HG03159 (cell line): ENCODE results near the gene EPHB1.

ENCODE experiments used
- ATAC-seq: cut with Tn5 transposase; IDR thresholded peaks from one replicate; pipeline ENCODE4 v1.9.1; 2021; ENCODE audit warnings: mild to moderate bottlenecking, moderate library complexity; ENCODE audit not compliant: unreplicated experiment

EPHB1 gene

DNA sequence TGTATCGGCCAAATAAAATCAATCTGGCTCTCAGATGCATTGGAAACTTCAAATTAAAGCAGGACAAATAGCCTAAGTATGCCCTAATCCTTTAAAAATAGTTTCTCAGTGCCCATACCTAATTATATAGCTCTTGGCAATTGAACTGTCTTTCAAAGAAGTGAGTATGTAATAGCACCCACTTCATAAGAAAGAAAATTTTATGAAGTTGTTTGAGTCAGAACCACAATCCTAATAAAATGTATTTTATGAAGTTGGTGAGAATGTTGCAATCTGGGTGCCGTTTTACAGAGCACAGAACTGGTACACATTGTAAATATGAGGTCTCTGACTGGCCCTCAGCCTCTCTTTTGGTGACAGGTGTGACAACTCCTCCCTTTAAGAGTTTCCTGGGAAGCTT lies 45.4 kb downstream of the EPHB1 start:
- ATAC-seq, result no peak

DNA sequence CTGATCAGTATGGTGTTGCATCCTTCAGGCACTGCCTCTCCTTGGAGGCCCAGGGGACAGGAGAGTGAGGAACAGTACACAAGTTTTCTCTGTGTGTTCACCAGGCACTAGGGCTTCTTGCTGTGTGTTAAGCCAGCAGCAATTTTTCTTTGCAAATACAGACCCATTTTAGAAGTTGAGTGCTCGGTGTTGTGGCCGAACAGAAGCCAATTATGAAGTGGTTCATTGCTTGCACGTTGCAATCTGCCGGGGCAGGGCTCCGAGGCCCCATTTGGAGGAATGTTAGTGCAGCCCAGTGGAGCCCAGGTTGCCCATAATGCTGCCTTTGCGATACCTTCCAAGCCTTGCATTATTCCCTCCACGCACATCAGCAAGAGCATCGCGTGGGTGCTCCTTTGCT lies 51.0 kb downstream of the EPHB1 start:
- ATAC-seq, result no peak

DNA sequence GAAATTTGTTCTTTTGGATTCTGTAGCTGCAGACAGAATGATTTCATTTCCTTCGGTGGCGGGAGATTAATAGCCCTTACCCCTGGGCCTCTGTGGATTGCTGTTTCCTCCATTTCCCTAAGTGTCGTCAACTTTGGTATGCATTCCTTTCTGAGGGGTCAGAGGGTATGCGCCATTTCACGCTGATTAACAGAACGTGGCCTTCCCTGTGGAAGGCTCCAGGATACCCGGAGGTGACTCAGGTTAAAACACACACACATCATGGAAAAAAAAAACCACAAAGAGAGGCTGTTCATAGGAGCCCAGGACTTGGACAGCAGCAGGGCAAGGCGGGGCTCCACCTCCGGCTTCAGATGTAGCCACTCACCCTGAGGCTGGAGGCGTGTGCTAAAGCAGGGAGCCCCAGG lies 51.9 kb downstream of the EPHB1 start:
- ATAC-seq, result no peak

DNA sequence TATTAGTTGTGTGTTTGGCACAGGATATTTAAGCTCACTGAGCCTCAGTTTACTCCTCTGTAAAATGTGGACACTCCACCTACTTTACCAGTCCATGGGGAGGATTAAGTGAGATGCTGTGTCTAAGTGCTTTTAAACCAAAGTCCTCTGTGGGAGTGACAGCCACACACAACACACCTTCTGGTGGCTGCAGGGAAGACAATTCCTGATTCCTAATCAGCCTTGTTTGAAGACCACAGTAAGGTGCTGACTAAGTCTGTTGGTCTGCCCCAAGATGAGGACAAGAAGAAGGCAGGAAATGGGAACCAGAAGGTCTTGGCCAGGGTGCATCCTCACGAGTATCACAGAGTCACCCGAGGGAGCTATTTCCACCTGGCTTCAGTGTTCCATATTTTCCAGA lies 52.3 kb downstream of the EPHB1 start:
- ATAC-seq, result no peak

DNA sequence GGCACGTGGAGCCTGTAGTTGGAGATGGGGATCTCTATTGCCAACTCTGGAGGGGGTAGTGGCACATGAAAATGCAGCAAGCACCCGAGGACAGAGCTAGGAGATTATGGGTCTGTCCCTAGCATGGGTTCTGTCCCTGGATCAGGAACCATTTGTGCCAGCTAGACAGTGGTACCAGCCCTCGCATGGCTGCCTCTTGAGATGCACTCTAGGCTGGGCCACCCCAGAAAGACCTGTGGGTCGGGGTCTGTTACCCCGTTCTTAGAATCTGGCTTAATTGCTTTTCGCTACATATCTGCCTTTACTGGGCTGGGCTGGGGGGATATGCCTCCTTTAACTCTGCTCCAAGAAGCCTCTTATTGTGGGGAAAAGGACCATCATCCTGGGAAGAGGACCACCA lies 54.5 kb downstream of the EPHB1 start:
- ATAC-seq, result no peak

DNA sequence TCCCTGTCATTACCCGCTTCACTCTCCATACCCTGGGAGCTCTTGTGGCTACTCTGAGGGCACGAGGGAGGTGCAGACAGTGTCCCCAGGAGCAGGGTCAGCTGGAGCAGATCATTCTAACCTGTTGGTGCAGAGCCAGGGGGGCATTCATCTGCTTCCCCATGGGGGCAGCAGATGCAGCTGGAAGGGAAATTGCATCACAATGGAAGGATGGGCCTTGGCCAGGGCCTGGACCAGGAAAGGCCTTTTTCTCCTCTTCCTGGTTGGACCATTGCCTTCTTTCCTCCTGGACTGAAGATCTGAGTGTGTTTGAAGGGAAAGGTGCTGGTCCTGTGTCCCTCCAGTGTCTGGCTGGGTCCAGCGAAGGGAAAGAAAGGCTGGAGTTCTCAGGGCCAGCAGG lies 55.7 kb downstream of the EPHB1 start:
- no peak for ATAC-seq

DNA sequence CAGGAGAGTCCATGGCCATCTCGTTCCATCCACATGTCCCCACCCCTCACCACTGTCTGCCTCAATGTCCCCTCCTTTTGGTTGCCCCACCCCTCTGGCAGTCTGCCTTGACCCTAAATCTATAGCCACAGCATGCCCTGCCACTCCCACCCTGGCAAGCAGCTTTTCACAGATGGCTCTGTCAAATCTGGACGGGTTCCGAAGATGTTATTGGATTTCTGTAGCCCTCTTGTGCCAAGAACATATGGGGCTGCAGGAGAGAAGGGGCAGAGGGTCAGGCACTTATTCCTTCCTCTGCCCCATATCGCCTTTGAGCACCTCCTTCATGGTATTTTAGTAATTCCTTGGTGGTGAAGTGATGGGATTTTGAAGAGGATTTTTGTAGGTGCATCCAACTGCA lies 57.1 kb downstream of the EPHB1 start:
- ATAC-seq, result no peak

DNA sequence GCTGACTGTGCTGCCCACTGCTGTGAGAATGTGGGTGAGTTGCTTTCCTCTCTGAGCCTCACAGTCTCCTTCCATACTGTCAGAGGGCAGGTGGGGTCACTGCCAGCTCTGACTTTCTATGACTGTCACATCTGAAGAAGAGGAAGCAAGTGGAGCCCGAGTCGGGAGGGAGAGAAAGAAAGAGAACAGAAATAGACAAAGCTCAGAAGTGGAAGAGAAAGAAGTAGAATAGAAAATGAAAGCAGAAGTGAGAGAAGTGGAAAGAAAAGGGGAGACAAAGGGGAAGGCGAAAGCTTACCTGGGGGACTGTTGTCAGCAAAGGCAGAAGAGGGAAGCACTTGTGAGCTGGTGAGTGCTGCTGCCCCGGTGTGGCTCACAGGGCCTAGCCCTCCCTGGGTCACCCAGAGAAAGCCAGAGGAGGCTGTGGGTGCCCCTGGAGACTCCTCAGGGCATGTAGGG lies 57.9 kb downstream of the EPHB1 start:
- peak; percentile 97 for ATAC-seq

DNA sequence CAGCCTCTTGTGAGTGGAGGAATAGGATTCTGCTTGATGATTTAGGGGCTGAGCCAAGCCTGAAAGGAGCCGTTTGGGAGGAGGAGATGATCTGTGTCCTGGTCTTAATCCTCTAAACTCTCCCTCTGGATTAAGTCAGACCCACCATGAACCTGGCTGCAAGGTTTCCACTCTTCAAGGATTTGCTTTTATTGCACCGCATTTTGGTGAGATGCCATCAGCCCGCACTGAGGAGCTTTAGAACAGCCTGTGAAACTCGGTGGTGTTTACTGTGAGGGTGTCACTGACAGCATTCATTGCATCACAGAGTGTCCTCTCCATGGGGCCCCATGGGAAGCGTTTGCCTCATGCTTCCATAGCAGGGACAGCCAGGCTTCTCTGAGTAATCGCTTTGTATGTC lies 59.2 kb downstream of the EPHB1 start:
- no peak for ATAC-seq

DNA sequence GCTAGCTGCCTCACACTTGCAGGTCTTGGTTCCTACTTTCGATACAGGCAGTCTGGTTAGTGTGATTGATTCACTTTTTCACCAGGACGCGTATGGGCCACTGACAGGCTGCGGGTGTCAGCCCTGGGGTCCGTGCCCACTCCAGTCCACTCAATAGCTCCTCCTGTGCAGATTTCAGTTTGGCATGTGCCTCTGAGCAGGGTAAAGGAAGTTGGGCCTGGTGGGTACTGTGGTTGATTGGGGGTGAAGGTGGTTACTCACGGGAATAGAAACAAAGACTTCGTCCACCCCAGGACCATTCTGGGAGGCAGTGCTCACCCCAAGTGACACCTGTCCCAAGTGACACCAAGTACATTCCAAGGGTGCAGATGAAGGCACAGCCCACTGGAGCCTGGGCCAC lies 62.3 kb downstream of the EPHB1 start:
- no peak for ATAC-seq

DNA sequence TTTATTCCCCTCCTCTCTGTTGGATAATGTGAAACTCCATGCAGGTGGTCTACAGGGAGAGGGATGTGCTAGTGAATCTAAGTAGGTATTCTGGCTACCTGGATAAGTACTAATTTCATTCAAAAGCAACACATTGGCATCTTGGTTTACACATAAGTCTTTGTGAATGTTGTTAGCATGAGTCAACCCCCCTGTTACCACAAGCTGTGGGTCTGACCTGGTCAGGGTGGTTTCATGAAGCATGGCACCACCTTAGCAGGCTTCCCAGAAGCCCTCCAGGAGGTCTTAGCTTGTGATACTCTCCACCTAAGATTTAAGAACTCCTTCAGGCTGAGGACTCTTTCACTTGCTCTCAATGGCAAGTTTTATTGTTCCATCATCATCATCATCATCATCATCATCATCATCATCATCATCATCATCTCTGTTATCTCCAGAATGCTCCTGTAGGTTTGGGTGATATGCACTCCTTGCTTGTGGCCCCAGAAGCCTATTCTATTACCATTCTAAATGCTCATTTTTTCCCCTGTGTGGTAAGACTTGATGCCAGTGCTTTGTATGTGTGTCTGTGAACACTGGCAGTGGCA lies 62.8 kb downstream of the EPHB1 start:
- no peak for ATAC-seq

DNA sequence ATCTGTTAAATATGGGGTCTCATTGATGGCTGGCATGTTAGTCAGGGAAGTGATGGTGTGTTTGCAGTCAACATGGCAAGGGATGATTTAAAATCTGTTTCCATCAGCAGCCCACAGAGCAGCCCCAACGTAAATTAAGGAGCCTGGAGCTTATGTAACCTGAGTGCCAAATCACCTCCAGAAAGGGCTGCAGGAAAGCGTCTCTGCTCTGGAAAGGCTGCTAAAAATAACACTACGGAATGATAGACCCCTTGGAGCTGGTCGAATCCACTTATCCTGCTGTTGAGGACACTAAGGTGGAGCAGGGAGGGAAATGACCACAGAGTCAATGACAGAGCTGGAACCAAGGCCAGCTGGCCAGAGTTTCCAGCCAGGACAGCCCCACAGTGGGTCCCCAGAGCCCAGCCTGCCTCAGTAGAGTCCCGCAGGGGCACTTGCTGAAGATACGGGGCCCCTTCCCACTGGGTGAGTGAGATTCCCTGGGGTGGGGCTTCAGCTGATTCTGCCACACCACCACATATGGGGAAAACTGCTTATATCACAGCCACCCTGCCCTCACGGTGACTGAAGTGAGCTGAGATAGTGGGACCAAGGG lies 63.5 kb downstream of the EPHB1 start:
- no peak for ATAC-seq

DNA sequence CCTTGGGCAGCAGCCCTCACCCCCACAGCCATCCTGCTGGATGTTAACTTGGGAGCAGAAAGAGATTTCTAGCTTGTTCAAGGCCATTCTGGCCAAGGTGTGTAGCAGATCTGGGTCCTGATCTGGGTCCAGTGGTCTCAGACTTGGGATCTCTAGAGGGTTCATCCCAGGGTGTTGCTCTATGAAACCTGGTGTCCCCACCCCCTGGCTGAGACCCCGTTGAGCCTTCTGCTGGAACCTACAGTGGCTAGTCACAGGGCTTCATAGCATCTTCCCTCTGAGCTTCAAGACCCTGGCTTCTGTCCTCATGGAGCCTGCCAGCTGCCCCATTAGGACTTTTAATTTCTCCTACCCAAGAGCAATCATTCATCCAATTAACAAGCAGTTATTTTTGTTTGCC lies 64.3 kb downstream of the EPHB1 start:
- ATAC-seq, result no peak

DNA sequence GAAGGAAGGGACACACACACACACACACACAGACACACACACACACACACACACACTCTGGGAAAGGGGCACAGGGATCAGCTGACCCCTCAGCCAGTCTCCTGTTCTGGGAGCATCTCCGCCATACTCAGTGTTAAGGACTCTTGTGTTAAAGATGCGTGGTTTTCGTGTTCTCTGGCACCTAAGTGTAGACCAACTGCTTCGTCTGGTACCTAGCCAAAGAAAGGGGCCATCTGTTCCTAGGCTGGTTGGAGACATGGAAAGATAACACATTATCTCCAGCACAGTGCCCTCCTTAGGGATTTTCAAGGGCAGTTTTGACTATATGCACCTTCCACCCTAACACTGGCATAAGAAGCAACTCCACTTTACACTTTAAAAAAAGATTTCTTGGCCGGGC lies 65.1 kb downstream of the EPHB1 start:
- no peak for ATAC-seq

DNA sequence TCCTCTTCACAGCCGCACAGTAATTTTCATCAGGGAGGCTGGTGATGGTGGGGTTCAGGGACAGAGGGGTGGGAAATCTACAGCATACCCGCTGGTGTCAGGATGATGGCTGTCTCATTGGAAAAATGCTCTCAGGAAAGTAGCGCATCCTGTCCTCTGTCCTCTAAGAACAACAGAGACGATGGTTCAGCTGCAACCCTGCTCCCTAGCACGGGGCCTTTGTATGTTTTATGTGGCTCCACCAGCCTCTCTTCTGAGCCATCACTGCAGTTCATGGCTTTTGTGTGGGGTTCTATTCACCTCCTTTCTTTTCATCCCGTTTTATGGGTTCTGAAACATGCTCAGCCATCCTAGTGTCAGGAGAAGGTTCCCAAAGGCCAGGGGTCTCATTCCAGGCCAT lies 68.9 kb downstream of the EPHB1 start:
- ATAC-seq, result no peak

DNA sequence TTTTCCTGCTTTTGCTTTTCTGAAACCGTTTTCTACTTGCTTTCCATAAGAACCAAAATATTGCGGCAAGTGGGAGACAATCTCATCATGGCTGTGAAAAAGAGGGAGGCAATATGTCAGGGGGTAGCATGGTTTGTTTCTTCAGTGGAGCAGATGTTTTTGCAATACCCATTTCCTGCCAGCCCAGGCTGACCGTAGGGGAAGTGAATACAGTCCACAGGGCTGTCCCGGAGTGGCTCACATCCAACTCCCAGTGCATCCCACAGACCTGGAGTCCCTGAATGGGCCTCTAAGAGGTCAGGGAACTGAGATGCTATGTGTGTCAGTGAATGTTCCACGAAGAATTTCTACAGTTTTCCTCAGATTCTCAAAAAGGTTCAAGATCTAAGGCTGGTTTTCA lies 69.6 kb downstream of the EPHB1 start:
- no peak for ATAC-seq

DNA sequence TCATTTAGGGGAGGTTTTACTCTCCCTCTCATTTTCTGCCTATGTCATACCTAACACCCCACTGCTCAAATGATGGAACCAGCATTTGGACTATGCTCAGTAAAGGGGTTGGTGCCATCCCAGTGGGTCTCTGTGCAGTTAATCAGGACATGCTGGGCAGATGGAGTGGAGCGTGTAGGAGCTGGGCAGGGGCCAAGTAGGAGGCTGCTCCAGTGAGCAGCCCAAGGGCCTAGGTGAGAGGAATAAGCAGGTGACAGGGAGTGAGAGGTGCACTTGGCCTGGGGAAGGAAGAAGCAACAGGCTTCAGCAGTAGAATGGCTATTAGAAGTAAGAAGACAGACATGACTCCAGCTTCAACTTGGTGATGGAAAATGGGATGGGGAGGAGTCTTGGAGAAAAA lies 72.2 kb downstream of the EPHB1 start:
- ATAC-seq, result no peak

DNA sequence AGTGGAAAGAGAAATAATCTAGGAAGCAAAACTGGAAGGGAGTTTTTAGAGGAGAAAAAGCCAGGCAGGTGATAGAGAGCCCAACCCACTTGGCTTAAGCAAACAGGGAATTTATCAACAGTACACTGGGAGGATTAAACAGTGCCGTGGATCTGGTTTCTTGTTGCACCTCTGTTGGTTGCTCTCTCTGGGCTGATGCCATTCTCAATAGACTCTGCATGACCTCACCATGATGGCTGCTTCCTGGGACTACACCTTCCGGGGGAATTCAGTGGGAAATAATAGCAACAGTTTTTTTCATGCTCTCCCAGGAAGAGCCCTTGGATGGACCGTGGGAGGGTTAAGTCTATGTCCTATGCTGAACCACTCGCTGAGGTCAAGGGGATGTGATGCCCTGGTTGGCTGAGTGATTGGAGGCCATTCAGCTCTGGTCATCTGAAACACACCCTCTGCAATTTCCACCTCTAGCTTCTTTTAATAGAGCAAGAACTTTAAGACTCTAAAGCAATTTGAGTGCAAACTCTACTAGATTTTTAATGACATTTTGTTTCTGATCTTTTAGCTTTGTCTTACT lies 74.2 kb downstream of the EPHB1 start:
- no peak for ATAC-seq

DNA sequence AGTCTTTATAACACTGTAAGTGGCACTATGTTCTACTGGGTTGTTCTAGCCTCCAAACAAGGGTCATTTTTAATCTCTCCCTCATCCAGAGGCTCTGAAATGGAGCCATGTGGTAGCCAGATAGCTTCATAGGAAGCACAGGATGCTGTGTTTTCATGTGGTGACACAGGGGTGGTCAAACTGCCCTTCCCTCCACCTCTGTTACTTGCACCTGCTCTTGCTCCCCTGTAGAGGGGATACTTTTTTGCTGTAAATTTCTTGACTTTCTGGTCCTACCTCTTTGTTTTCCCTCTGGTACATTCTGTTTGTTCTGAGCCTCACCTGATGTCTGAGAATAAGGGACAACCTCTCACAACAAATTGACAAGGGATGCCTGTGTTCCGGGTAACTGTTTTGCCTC lies 76.8 kb downstream of the EPHB1 start:
- ATAC-seq, result no peak

DNA sequence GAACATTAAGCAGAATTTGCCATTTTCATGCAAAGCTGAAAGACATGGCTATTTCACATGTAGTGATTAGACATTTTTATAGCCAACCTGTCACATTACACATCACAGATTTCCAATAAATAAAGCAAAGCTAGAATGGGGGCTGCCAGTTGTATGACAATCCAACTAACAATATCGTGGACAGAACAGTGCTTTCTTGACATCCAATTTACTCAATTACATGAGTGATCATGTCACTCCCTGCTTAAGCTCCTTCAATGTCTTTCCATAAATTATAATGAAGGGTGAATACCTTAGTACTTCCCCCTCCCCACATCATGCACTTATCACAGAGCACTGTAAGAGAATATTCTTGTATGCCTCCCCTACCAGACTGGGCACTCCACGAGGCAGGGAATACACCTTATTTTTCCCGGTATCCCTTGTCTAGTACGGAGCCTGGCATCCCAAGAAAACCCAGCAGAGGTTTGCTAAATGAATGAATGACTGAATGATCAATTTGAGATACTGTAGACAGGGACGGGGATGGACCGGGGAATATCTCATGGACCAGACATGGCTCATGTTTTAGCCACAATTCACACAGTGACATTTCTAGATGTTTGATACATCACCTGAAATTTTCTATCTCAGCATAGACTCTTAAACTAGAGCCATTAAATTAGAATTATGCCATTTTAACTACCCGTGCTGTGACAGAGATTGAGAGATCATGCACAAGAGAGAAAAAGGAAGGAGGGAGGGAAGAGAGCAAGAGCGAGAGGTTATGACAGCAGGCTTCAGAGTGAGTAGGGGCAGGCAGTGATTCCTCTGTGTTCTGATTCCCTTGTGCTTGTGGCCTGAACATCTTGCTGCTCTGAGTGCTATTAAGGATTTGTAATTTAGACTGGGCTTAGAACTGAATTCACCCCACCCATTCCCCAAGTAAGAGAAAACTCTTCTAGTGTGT lies 77.7 kb downstream of the EPHB1 start:
- ATAC-seq, result no peak

DNA sequence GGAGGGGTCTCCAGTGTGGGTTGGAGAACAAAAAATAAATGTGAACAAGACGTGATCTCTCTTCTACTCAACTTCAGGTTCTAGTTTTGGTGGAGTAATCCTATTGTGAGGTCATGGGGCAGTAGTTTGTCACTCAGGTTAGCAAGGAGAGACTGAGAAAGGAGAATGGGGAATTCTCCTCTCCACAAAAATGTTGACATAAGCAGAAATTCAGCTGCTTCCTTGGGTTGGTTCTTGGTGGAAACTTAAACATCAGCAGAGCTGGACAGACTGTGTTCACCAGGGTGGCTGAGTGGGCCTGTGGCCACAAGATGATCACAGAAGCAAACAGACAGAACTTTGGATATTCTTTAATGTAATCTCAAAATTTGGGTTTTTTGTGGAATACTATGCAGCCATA lies 78.7 kb downstream of the EPHB1 start:
- ATAC-seq, result no peak
